Muscle of arm (tissue), 12 donors: ENCODE results near the gene CAMK4. TPM values are rescaled to one million over a fixed set of nuclear protein-coding genes. Genes with fewer than 3 reads are reported as not detected.
"Not testable (repeated sequence)": the region's sequence is repeated elsewhere in the genome, so short reads cannot be mapped to it uniquely, and the experiment has no call there.

Experiments used
- DNase-seq: peaks from one replicate; pipeline ENCODE4 v3.0.0-alpha.2; 2013
- polyA plus RNA-seq, 12 donors: library from polyadenylated mRNA; unstranded; fragments of 120-200 nt; gene quantifications; one replicate each; pipeline ENCODE4 v1.2.1, GENCODE V29; 2013; ENCODE audit not compliant: insufficient read length in 12 of 12

The CAMK4 gene
- polyA plus RNA-seq, 12 donors, result 4.2 to 16.8 (median 5.5) TPM; not detected in 1

DNA sequence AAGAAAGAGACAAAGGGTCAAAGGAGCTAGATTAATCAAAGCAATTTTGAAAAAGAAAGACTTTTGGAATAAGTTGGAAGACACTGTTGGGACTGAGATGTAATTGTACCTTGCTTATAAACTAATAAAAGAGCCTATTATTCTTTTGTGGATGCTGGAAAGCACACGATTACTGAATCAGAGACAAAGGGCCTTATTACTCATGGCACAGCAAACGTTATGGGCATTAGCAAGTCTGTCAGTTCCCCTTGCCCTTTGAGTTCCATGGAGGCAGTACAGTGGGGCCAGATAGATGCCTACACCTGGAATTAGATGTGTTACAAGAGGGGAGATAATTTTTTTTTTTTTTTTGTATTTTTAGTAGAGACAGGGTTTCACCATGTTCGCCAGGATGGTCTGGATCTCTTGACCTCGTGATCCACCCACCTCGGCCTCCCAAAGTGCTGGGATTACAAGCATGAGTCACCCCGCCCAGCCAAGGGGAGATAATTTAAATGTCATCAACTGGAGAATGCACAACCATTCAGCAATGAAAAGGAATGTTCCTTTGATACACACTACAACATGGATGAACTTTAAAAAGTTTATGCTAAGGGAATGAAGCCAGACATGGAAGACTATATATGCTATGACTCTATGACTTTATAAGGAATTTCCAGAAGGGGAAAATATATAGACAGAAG, 159.2 kb downstream of the CAMK4 start:
- DNase-seq, result no peak

DNA sequence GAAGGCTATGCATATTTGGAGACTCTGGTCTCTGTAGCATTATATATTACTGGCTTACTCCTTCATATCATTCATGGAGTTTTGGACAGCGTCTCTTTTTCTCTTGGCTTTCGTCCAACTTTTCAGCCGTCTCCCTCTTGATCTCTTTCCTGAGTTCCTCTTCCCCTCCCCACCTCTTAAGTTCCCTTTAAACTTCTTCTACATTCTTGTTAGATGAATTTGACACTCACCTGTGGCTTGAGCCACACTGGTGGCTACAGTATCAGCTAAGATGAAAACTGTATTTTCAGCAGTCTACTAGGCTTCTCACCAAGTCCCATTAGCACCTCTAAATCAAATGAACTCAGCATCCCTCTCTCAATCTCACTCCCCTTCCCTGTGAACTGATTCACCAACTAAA, 160.0 kb downstream of the CAMK4 start:
- DNase-seq, result peak; percentile 25

DNA sequence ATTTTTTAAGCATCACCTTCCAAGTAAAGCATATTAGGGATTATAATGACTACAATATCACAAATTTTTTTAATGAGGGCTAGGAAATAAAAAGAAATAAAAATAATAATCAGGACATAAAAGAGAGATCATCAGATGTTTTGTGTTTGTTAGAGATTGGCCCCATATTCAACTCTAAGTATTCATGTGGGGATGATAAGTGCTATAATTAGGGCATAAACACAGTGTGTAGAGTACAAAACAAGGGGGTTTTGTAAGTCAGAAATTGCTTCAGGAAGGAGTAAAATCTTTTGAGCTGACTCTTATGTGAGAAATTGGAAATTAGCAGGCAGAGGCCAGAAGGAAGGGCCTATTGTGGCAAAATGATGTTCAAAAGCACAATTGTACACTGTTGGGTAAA, 160.9 kb downstream of the CAMK4 start:
- DNase-seq, result no peak

DNA sequence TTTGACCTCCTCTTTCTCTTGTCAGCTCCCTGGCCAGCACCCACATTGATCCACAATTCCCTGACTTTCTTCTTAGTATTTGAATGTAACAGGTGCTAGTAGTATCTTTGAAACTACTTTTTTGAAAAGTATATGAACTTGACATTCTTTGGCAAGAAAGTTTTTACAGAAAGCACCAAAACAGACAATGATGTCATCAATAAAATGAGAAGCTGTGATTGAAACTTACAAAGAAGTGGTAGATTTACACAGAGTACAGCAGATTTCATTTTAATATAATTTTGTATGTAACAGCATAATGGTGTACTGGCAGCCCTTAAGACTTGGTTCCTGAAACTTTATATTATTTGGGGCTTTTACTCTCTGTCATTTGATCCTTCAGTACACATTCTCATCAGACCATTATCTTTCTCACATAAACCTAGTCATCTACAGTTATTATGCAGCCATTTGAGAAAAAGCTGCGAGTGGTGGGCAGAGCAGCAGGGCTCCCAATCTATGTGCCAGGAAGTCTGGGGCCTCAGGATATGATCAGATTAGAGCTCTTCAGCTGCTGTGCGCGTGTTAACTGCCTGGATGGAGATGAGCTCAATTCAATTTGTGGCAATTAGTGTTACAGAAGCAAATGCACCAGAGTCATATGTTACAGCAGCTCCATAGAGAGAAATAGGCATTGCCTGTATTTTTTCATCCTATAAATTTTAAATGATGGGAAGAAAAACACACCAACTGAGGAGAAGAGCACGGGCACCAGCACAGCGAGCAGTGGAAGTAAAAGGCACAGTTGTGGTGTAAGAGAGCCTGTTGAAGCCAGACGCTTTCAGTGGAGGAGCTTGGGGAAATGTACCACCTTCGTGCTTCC, 162.0 kb downstream of the CAMK4 start:
- no peak for DNase-seq

- no peak for DNase-seq
These were observed 162.6 kb downstream of the CAMK4 start for GRCh38 chr5:111386832-111387162.

- peak; percentile 19 for DNase-seq
These were observed 163.2 kb downstream of the CAMK4 start for GRCh38 chr5:111387361-111387760.

DNA sequence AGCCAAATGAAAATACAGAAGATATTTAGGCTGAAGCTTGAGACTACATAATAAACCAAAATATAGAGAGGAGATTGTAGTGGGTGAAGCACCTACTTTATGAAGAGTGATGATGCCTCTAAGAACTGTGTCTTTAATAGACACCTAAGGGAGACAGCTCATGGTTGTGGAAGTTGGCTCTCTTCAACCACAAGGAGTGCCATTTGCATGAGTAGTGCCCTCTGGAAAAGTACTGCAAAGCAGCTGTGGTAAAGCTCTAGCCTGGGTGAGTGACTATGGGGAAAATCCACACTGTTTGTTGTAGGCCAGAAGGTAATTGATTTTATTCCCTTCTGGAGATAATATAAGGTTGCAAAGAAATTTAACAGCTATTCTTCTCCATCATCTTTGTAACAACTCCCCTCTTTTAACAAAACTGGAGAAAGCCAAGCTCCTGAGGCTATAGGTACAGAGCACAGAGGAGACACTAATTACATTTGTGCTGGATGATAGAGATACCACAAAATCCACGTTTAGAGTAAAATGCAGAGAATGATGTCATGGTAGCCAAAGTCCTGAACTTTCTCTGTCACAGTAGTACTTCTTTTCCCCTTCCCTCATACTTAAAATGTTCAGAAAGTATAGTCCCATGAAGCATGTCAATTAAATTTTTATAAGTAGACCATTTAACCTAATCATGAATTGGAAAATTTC, 165.4 kb downstream of the CAMK4 start:
- no peak for DNase-seq

GRCh38 chr5:111392181-111392580, 168.0 kb downstream of the CAMK4 start:
- no peak for DNase-seq

GRCh38 chr5:111394586-111394985, 170.4 kb downstream of the CAMK4 start:
- no peak for DNase-seq

DNA sequence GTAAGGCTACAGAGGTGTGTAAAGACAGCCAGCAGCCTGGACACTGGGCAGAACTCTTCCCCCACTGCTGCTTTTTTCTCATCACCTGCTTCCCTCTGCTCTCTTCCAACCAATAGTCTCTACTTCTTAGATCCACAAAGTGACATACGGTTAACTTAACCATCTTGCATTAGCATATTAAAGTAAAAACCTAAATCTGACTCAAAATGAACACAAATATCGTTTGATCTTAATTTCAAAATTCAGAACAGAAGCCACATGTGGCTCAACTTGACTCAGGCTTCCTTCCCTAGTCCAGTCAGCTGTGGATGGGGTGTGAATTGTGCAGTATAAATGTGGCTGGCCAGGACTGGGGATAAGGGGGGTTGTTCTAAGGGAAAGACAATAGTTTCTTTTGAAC, 173.8 kb downstream of the CAMK4 start:
- no peak for DNase-seq

- no peak for DNase-seq
These were observed 174.9 kb downstream of the CAMK4 start for GRCh38 chr5:111399113-111399512.

- DNase-seq, result no peak
These were observed 177.7 kb downstream of the CAMK4 start for GRCh38 chr5:111401906-111402305.

GRCh38 chr5:111404270-111404769, 180.1 kb downstream of the CAMK4 start:
- no peak for DNase-seq

DNA sequence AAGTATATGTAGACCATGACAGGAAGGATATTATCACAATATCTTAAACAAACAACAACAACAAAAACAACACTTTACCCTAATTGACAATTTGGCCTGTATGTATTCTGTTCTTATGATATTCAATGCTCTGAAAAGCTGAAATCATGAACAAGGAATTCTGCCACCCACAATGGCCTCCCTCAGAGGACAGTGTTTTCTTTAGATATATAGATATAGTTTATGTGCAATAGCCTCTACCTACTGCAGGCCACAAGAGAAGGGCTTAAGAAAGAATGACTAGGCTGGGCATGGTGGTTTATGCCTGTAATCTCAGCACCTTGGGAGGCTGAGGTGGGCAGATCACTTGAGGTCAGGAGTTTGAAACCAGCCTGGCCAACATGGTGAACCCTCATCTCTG, 183.4 kb downstream of the CAMK4 start:
- no peak for DNase-seq

GRCh38 chr5:111408817-111409216, 184.6 kb downstream of the CAMK4 start:
- DNase-seq, result no peak

DNA sequence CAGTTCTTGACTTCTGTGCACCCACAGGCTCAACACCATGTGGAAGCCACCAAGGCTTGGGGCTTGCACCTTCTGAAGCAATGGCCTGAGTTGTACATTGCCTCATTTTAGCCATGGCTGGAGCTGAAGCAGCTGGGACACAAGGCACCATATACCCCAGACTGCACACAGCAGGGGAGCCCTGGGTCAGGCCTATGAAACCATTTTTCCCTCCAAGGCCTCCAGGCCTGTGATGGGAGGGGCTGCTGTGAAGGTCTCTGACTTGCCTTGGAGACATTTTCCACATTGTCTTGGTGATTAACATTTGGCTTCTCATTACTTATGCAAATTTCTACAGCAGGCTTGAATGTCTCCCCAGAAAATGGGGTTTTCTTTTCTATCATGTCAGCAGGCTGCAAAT, 185.1 kb downstream of the CAMK4 start:
- DNase-seq, result not testable (repeated sequence)

DNA sequence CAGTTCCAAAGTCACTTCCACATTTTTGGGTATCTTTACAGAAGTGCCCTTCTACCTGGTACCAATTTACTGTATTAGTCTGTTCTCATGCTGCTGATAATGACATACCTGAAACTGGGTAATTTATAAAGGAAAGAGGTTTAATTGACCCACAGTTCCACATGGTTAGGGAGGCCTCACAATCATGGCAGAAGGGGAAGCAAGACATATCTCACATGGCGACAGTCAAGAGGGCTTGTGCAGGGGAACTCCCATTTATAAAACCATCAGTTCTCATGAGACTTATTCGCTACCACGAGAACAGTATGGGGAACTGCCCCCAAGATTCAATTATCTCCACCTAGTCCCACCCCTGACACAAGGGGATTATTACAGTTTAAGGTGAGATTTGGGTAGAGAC, 185.9 kb downstream of the CAMK4 start:
- not testable (repeated sequence) for DNase-seq

- DNase-seq, result no peak
These were observed 187.1 kb downstream of the CAMK4 start for GRCh38 chr5:111411301-111411700.

DNA sequence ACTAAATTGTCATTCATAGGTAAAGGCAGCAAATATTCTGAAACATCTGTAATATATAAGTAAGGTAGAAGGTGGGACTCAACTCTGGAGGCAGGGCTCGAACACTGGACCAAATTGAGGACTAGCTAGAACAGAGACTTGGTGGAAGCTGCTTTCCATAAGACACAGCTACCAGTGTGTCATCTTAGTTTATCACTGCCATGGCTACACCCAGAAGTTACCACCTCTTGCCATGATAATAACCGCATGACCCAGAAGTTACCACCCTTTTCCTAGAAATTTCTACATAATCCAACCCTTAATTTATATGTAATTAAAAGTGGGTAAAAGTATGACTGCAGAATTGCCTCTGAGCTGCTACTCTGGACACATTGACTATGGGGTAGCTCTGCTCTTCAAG, 188.4 kb downstream of the CAMK4 start:
- no peak for DNase-seq

GRCh38 chr5:111415053-111415452, 190.9 kb downstream of the CAMK4 start:
- DNase-seq, result no peak

DNA sequence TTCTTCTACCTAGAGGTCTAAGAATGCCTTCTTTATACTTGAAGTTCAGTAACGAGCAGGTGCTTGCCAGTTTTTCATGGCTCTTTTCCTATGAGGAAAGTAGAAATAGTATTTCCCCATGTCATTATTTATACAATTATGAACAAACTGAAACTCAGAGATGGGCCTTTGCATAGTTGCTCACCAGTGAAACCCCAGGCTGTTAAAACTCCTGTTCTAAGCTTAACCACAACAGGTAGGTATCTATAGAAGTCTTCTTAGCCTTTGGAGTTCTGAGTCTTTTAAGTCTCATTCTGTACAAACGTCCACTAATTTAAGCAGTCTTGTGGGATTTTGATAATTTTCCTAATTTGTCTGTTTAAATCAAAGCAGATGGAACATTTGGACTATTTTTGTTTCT, 198.1 kb downstream of the CAMK4 start:
- DNase-seq, result no peak
